Endothelial cell of umbilical vein (primary cell): ENCODE measurements around the gene ARHGAP27. TPM values are rescaled to one million over a fixed set of nuclear protein-coding genes. Genes with fewer than 3 reads are reported as not detected.
A peak's percentile ranks its signal among the peaks of the same experiment; 100 is the strongest.

Source experiments
- BruUV-seq: library from RNA; stranded (reverse); fragments of 400-500 nt; replicated peaks from 2 replicates; lab custom pipeline; 2021; lab: Mats Ljungman, UMichigan
- CTCF ChIA-PET: fragments of 300-600, 350-600 bp; sonication (Branson Sonifier 250); formaldehyde crosslinking; loops from one replicate; lab custom pipeline; 2021; ENCODE audit warnings: antibody characterized with exemption, inconsistent platforms; lab: Charles Lee
- POLR2A ChIA-PET: fragments of 300-600, 350-600 bp; sonication (Branson Sonifier 250); formaldehyde crosslinking; loops from one replicate; lab custom pipeline; 2021; ENCODE audit warnings: antibody characterized with exemption, inconsistent platforms; lab: Charles Lee
- DNase-seq: peaks from one replicate; pipeline ENCODE4 v3.0.0-alpha.2; 2011; ENCODE audit warnings: low read depth, low spot score
- FAIRE-seq: peaks from 2 replicates; lab custom pipeline; 2011; peaks lifted over from hg19 to GRCh38; lab: Jason Lieb, UNC
- H2AFZ ChIP-seq: 2 replicates; pipeline ENCODE4 v1.6.0; 2012; ENCODE audit warnings: low read depth, low read length, control low read depth, inconsistent platforms
- H3K27ac ChIP-seq: 2 replicates; pipeline ENCODE4 v1.5.1; 2011; ENCODE audit warnings: low read depth, mild to moderate bottlenecking, control low read depth, low read length, moderate library complexity; ENCODE audit not compliant: insufficient read depth
- H3K27me3 ChIP-seq, 2 experiments: 2 replicates each; pipeline versions ENCODE4 v1.6.0 to v1.6.1; 2011; ENCODE audit warnings: low read length in 2 of 2, mixed read lengths in 1 of 2; ENCODE audit not compliant: control insufficient read depth in 2 of 2, insufficient read depth in 2 of 2
- H3K36me3 ChIP-seq, 2 experiments: 2 replicates in 1 of 2; 3 replicates in 1 of 2; pipeline ENCODE4 v1.5.1; 2011; ENCODE audit warnings: low read length in 2 of 2, mild to moderate bottlenecking in 1 of 2, moderate library complexity in 1 of 2; ENCODE audit not compliant: control insufficient read depth in 2 of 2, insufficient read depth in 2 of 2; ENCODE audit errors: extremely low read depth in 1 of 2
- H3K4me1 ChIP-seq: 3 replicates; pipeline ENCODE4 v1.5.1; 2011; ENCODE audit warnings: mild to moderate bottlenecking, low read length; ENCODE audit not compliant: control insufficient read depth, insufficient read depth; ENCODE audit errors: extremely low read depth
- H3K4me2 ChIP-seq: 2 replicates; pipeline ENCODE4 v1.6.1; 2011; ENCODE audit warnings: low read length, control low read depth, mixed read lengths; ENCODE audit not compliant: insufficient read depth
- H3K4me3 ChIP-seq, 3 experiments: fragments of 200-600 bp in 1 of 3; sonication (generic), shearing (Covaris generic) in 1 of 3; replicated peaks in 1 of 3; 2 replicates each; pipeline ENCODE4 v1.5.1; 2011 to 2016; ENCODE audit warnings: control low read depth in 3 of 3, low read length in 3 of 3, mild to moderate bottlenecking in 2 of 3, inconsistent platforms in 1 of 3, low read depth in 1 of 3, moderate library complexity in 1 of 3; ENCODE audit not compliant: insufficient read depth in 1 of 3
- H3K79me2 ChIP-seq: 2 replicates; pipeline ENCODE4 v1.6.0; 2012; ENCODE audit warnings: low read length, inconsistent platforms; ENCODE audit not compliant: control insufficient read depth, insufficient read depth
- H3K9ac ChIP-seq: replicated peaks from 2 replicates; pipeline ENCODE3; 2011; ENCODE audit warnings: low read length, control low read depth; ENCODE audit not compliant: insufficient read depth; ENCODE audit errors: extremely low read depth
- H3K9me1 ChIP-seq: replicated peaks from 3 replicates; pipeline ENCODE4 v1.6.0; 2011; ENCODE audit warnings: mild to moderate bottlenecking, low read length; ENCODE audit not compliant: control insufficient read depth, insufficient read depth; ENCODE audit errors: extremely low read depth
- H3K9me3 ChIP-seq: replicated peaks from 2 replicates; pipeline ENCODE4 v1.5.1; 2012; ENCODE audit warnings: low read length, inconsistent platforms; ENCODE audit not compliant: control insufficient read depth, insufficient read depth
- H4K20me1 ChIP-seq: replicated peaks from 2 replicates; pipeline ENCODE3; 2011; ENCODE audit warnings: mild to moderate bottlenecking, low read length; ENCODE audit not compliant: control insufficient read depth, insufficient read depth; ENCODE audit errors: extremely low read depth
- EZH2 ChIP-seq: IDR thresholded peaks from 2 replicates; pipeline ENCODE4 v1.6.1; 2012; ENCODE audit warnings: borderline replicate concordance, low read depth, mild to moderate bottlenecking, moderate library complexity, low read length, inconsistent platforms; ENCODE audit not compliant: severe bottlenecking
- FOS ChIP-seq: IDR thresholded peaks from 2 replicates; pipeline ENCODE4 v1.6.1; 2011; ENCODE audit warnings: mild to moderate bottlenecking, low read length, moderate library complexity, borderline replicate concordance; ENCODE audit not compliant: insufficient read depth
- GATA2 ChIP-seq: IDR thresholded peaks from 2 replicates; pipeline ENCODE4 v1.7.0; 2011; ENCODE audit warnings: low read depth, mild to moderate bottlenecking, moderate library complexity, mixed read lengths, low read length; ENCODE audit not compliant: insufficient read length, insufficient read depth
- JUN ChIP-seq: IDR thresholded peaks from 2 replicates; pipeline ENCODE4 v1.6.1; 2011; ENCODE audit warnings: borderline replicate concordance, low read depth; ENCODE audit not compliant: insufficient read length, insufficient read depth
- MYC ChIP-seq: IDR thresholded peaks from one replicate; pipeline ENCODE4 v1.6.1; 2011; ENCODE audit warnings: mild to moderate bottlenecking, low read depth, low read length
- POLR2A ChIP-seq: IDR thresholded peaks from 2 replicates; pipeline ENCODE4 v1.6.1; 2012; ENCODE audit warnings: low read depth, mild to moderate bottlenecking, control low read depth, low read length
- POLR2AphosphoS5 ChIP-seq: IDR thresholded peaks from 2 replicates; pipeline ENCODE4 v1.6.1; 2012; ENCODE audit warnings: low read depth, mild to moderate bottlenecking, control low read depth, low read length, moderate library complexity; ENCODE audit not compliant: insufficient read depth
- dilution Hi-C: fragments of 300-500 bp; cut with MboI; formaldehyde crosslinking; loops from one replicate; pipeline ENCODE4 v1.15.0; 2019; ENCODE audit warnings: low sequenced_read_pairs; ENCODE audit not compliant: extremely low pct_ligation_motif_present
- intact Hi-C: fragments of 100-400 bp; cut with micrococcal nuclease; formaldehyde crosslinking; loops from one replicate; pipeline ENCODE4 v1.10.0; 2022
- polyA plus RNA-seq, 4 experiments: library from polyadenylated mRNA; depleted of rRNA in 3 of 4; stranded (reverse) in 3 of 4; unstranded in 1 of 4; fragments of >200 nt; gene quantifications; 2 replicates each; pipeline versions ENCODE4 v1.2.1 to v1.2.3, GENCODE V29; 2011 to 2012; ENCODE audit warnings: missing spikeins in 1 of 4
- total RNA-seq: library from RNA; stranded (reverse); gene quantifications from 2 replicates; pipeline ENCODE4 v1.2.3, GENCODE V29; 2021
- TF ChIP-seq, protein P1 (sequence below), 2 donors: IDR thresholded peaks; 1 replicate in 1 of 2; 2 replicates in 1 of 2; pipeline ENCODE4 v1.5.1; 2011; ENCODE audit warnings: low read length in 2 of 2, mild to moderate bottlenecking in 2 of 2, moderate library complexity in 2 of 2, control low read depth in 1 of 2, inconsistent platforms in 1 of 2, low read depth in 1 of 2; ENCODE audit not compliant: insufficient read depth in 1 of 2; ENCODE audit errors: extremely low read depth in 1 of 2
- TF ChIP-seq, protein P2 (sequence below): IDR thresholded peaks from 2 replicates; pipeline ENCODE4 v1.6.1; 2011; ENCODE audit not compliant: insufficient read depth, insufficient read length

The ARHGAP27 gene
- total and polyA plus RNA-seq, 2 donors (not counting 3 experiments of a cell fraction or from before 2014, with no cell fraction given) = 21.0 to 47.0 TPM

DNA sequence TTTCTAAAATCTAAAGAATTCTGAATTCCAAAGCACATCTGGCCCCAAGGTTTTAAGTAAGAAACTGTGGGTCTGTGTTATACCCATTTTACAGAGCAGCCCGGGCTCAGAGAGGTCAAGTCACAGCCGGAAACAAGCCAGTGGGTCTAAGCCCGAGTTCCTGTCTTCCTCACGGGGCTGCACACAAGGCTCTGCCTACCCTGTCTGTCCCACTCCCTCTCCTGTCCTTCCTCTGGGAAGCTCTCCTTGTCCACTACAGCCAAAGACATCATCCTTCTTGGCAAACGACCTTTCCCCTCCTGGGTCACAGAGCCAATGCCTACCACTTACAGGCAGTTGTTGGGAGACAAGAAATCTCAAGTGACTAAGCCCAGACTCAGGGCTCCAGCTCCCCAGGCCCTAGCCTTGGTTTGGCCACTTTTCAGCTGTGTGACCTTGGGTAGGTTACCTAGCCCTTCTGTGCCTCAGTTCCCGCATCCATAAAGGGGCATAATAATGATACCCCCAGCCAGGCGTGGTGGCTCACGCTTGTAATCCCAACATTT is 60.3 kb downstream of the ARHGAP27 start:
- BruUV-seq = no TSS peak
- Histone ChIP-seq H3K36me3 (no peaks in the 10 kb centered on the region), H3K4me1 (peaks cover 20% of the 10 kb centered on the region), H3K9me1 (no peaks in the 10 kb centered on the region), H3K4me3 (no peak overlapping the region), H3K27ac (peak overlapping the region; percentile 97), H2AFZ (peak overlapping the region; percentile 64), H3K79me2 (no peaks in the 10 kb centered on the region), H3K27me3 (no peaks in the 10 kb centered on the region), H3K4me2 (peak overlapping the region; percentile 66), H3K9me3 (no peaks in the 10 kb centered on the region), H4K20me1 (no peaks in the 10 kb centered on the region), H3K9ac (peak overlapping the region; percentile 92)
- FAIRE-seq (no peak), DNase-seq (no peak)
- ChIA-PET POLR2A (interaction anchor here (1.0 to 1.9 kb wide), 3 partner anchors 34 to 211 kb away, joined by 3 to 12 read pairs (median 4); partner anchors contain the start of gene MAP3K14), CTCF (interaction anchor here (0.7 to 7.9 kb wide), 11 partner anchors 9 to 153 kb away, joined by 3 to 67 read pairs (median 4); partner anchors contain the start of gene MAP3K14)
- intact Hi-C loops (loop anchor here (10.0 kb wide), 1 partner anchor 228 kb away; the partner anchor contains the start of gene HEXIM1), dilution Hi-C loops (no loop called here)
- TF ChIP-seq MYC (no peak), GATA2 (no peak), FOS (no peak), JUN (no peak), EZH2 (no peak), POLR2AphosphoS5 (no peak), POLR2A (no peak)
- TF ChIP-seq, protein P1, sequence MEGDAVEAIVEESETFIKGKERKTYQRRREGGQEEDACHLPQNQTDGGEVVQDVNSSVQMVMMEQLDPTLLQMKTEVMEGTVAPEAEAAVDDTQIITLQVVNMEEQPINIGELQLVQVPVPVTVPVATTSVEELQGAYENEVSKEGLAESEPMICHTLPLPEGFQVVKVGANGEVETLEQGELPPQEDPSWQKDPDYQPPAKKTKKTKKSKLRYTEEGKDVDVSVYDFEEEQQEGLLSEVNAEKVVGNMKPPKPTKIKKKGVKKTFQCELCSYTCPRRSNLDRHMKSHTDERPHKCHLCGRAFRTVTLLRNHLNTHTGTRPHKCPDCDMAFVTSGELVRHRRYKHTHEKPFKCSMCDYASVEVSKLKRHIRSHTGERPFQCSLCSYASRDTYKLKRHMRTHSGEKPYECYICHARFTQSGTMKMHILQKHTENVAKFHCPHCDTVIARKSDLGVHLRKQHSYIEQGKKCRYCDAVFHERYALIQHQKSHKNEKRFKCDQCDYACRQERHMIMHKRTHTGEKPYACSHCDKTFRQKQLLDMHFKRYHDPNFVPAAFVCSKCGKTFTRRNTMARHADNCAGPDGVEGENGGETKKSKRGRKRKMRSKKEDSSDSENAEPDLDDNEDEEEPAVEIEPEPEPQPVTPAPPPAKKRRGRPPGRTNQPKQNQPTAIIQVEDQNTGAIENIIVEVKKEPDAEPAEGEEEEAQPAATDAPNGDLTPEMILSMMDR (IDR thresholded peaks at IDR 0.05; ENCODE audit: extremely low read depth in 1 of 2, insufficient read depth in 1 of 2, low read depth in 1 of 2, low read length in 2 of 2) = no peak
- TF ChIP-seq, protein P2, sequence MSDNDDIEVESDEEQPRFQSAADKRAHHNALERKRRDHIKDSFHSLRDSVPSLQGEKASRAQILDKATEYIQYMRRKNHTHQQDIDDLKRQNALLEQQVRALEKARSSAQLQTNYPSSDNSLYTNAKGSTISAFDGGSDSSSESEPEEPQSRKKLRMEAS = no peak
